GM19397 (cell line): Measurements from ENCODE around the gene MTAP.
"Not testable (repeated sequence)": the region's sequence is repeated elsewhere in the genome, so short reads cannot be mapped to it uniquely, and the experiment has no call there.

Experiments
- ATAC-seq: cut with Tn5 transposase; IDR thresholded peaks from one replicate; pipeline ENCODE4 v1.9.1; 2021; ENCODE audit warnings: mild to moderate bottlenecking, moderate library complexity; ENCODE audit not compliant: unreplicated experiment

Gene MTAP

DNA sequence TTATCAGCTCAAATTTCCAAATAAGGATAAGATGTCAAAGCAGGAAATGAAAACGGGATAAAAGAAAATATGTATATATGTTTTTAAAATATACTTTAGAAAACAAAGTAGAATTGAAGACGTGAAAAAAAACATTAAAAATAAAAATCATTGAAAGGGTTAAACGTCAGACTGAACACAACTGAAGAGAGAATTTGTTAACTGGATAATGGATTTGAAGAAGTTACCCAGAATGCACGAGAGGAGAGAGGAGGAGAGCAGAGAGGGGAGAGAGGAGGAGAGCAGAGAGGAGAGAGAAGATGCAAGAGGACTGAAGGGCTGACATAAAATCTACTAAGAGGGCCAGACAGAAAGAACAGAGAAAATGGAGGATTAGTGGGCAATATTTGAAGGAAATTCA lies 103.8 kb downstream of the MTAP start:
- no peak for ATAC-seq

- no peak for ATAC-seq
These were observed 104.4 kb downstream of the MTAP start for GRCh38 chr9:21906881-21907280.

- peak; percentile 76 for ATAC-seq
These were observed 117.2 kb downstream of the MTAP start for GRCh38 chr9:21919377-21920362.

DNA sequence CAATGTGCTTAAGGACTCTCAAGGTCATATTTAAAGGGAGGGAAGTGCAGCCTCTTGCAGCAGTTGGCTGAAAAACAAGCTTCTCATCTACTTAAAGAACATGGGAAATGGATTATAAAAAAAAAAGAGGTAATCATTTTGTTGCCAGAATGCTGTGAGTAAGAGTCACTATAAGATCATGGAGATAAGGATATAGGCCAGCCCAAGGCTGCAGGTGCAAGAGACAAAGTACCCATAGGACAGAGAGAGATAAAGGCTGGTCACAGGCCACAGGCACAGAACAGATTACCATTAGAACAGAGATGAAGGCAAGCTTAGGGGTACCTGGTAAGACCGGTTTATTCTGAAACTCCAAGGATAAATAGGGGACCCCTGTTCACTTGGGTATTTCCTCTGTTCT lies 121.3 kb downstream of the MTAP start:
- no peak for ATAC-seq

- no peak for ATAC-seq
These were observed 125.3 kb downstream of the MTAP start for GRCh38 chr9:21927752-21928151.

DNA sequence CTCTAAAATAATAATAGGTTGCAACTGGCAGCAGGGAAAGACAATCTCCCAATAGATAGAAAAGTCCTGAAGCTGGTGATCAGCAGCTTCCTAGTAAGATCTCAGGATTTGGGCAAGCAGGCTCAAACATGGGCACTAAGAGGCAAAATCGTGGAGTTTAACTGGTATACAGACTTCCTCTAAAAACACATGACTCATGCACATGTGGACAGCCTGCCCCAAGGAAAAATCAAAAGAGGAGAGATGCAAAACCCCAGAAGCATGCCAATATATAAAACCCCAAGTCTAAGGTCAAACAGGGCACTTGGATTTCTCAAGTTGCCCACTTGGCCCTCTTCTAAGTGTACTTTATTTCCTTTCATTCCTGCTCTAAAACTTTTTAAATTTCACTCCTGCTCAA lies 129.0 kb downstream of the MTAP start:
- no peak for ATAC-seq

- no peak for ATAC-seq
These were observed 130.8 kb downstream of the MTAP start for GRCh38 chr9:21933281-21933680.

- no peak for ATAC-seq
These were observed 131.4 kb downstream of the MTAP start for GRCh38 chr9:21933865-21934264.

- ATAC-seq = no peak
These were observed 133.2 kb downstream of the MTAP start for GRCh38 chr9:21935631-21936030.

GRCh38 chr9:21936161-21936560 lies 133.7 kb downstream of the MTAP start:
- ATAC-seq = no peak

DNA sequence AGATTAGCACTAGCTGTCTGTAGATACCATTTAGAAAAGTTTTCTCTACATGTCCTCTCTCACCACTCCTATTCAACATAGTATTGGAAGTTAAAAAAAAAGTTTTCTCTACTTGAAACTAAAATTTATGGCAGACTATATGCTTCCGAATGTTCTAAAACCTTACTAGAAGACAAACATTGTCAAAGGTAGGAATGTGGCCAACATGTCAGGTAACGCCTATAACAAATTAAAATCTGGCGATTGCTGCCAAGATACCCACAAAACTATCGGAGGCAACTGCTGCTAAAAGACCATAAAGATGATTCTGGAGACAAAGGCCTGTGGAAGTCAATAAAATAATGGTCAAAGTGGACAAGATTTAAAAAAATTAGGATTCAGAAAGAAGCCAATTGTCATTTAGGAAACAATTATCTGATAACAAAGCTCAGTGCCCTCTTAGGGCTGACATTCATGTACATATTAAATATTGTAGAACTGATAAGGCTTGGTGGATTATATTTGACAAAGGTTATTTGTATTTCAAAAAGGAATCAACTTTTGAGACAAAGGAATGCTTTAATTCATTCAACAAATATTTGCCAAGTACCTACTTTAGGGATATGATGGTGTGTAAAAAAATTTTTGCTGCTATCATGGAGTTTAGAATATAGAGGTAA lies 139.0 kb downstream of the MTAP start:
- no peak for ATAC-seq

DNA sequence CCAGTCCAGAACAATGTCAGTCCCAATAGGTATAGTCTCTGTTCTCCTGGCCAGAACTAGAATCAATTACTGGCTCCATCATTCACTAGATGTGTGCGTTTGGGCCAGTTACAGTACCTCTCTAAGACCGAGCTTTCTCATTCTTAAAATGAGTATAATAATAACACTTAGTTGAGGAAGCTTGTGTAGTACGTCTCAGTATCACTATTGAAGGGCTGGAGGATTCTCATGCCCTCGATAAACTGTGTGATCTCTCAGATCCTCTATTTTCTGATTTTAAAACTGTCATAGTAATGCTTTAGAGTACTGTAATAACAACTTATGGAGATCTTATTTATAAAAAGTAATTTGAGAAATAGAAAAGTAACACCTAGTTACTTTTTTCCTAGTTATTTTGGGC lies 141.0 kb downstream of the MTAP start:
- no peak for ATAC-seq

DNA sequence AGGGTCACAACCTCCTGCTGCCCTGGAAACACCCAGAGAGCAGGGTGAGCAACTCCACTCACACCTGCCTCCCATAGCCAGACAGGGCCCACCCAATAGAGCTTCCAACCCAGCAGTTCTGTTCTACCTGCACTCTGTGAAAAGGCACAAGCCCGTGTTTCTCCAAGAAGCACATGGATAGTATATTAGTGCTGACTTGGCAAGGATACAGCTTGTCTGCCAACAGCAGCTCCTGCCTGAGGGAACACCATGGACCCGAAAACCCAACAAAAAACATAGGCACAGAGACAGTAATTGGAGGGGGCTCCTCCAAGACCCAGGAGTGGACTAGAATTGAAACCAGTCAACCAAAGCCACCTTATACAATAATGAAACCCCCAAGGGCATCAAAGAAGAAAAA lies 143.2 kb downstream of the MTAP start:
- no peak for ATAC-seq

- no peak for ATAC-seq
These were observed 156.4 kb downstream of the MTAP start for GRCh38 chr9:21958833-21959232.

DNA sequence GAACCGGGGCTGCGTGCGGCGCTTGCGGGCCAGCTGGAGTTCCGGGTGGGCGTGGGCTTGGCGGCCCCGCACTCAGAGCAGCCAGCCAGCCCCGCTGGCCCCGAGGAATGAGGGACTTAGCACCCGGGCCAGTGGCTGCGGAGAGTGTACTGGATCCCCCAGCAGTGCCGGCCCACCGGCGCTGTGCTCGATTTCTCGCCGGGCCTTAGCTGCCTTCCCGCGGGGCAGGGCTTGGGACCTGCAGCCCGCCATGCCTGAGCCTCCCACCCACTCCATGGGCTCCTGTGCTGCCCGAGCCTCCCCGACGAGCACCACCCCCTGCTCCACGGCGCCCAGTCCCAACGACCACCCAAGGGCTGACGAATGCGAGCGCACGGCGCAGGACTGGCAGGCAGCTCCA lies 156.8 kb downstream of the MTAP start:
- ATAC-seq = not testable (repeated sequence)

GRCh38 chr9:21961569-21961968 lies 159.1 kb downstream of the MTAP start:
- no peak for ATAC-seq

- ATAC-seq = peak; percentile 46
These were observed 162.5 kb downstream of the MTAP start for GRCh38 chr9:21964925-21965385.

DNA sequence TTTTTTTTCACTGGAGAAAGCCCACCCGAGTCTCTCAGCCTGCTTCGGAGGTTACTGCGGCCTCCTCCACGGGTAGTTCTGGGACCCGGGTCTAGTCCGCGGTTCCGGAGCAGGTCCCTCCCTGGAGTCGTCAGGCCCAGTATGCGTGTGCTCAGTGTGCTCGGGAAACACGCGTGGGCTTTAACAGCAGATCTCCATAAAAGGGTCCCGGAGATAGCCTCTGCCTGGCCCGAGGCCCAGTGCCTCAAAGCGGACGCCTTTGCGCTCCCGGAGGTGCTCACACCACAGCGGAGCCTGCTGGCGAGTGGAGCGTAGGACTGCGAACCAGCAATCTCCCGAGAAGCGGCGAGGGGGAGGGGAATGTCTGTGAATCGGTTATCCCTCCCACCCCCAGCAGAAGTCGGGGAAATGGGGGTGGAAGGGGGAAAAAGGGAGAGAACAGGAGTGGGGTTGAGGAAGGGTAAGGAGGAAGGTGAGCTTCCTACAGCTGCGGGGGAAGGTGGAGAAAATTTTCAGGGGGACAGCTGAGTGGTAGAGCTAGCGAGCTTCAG lies 163.0 kb downstream of the MTAP start:
- peak; percentile 84 for ATAC-seq

DNA sequence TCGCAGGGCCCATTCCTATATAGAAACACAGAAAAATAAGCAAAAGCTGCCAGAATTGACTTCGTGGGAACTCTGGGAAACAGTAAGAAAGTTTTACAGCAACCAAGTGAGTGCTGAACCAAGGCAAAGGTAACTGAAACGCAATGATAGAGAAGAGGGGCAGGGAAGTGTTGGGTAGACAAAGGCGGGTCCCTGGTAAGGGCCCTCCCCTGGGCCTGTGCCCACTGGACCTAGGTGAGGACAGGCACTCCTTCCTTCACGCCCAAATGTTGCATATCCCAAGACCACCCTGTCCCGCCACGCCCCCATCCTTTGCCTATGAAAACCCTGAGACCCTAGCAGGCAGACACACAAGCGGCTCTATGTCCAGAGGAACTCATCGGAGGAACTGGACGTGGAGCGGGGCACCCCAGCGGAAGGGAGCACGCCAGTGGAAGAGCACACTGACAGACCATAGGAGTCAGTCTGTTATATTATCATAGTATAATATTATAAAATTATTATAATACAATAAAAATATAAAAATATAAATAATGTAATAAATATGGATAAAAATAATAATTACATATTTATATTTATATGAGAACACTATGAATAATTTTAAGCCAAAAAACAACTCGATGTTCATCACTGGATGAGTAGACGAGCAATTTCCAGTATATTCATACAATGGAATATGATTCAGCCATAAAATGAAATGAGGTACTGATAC lies 163.9 kb downstream of the MTAP start:
- ATAC-seq = no peak

DNA sequence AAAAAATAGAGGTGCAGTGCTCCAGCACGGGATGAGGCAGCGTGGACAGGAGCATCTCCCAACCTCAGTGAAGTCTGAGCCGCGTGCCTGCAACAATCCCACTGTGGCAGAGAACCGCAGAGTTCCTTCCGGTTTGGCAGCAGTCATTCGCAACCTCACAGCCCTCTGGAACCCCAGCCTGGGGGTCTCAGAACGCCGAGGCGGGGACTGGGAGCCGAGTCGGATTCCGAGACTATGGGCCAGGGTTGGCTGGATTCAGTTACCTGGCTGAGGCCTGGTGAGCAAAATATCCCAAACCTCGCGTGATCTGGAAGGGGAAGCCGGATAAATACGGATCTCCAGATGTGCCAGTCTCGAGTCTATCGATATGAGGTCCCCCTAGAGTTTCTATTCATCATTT lies 164.7 kb downstream of the MTAP start:
- ATAC-seq = no peak

DNA sequence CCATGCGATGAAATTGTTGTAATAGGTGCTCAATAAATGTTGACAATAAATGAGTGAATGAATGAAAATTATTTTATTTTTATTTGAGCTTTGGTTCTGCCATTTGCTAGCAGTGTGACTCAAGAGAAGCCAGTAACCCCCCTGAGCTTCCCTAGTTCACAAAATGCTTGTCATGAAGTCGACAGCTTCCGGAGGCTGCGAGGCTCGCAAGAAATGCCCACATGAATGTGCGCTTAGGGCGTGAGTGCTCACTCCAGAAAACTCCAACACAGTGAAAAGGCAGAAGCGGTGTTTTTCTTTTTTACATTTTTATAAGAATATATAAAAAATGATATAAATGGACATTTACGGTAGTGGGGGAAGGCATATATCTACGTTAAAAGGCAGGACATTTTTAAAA lies 165.3 kb downstream of the MTAP start:
- ATAC-seq = no peak
